Cardiac muscle cell (in vitro differentiated cells and primary cell): ENCODE results near the gene MLPH. TPM values are rescaled to one million over a fixed set of nuclear protein-coding genes. Genes with fewer than 3 reads are reported as not detected.

Experiments
- DNase-seq, 2 donors: peaks; one replicate each; pipeline versions ENCODE4 v3.0.0 to v3.0.0-alpha.2; 2010 to 2017; ENCODE audit warnings: low read depth in 1 of 2, low spot score in 1 of 2
- H3K27ac ChIP-seq: fragments of 200-600 bp; sonication (generic); 2 replicates; pipeline ENCODE4 v1.5.1; 2016
- H3K27me3 ChIP-seq: fragments of 200-600 bp; sonication (generic); 2 replicates; pipeline ENCODE4 v1.6.0; 2016; ENCODE audit warnings: control low read depth
- H3K36me3 ChIP-seq: fragments of 200-600 bp; sonication (generic); 2 replicates; pipeline ENCODE4 v1.5.1; 2016; ENCODE audit warnings: control low read depth
- H3K4me1 ChIP-seq: fragments of 200-600 bp; sonication (generic); 2 replicates; pipeline ENCODE4 v1.8.1; 2017; ENCODE audit warnings: low read depth, mild to moderate bottlenecking, mixed run types
- H3K4me3 ChIP-seq: fragments of 200-600 bp; sonication (generic); 2 replicates; pipeline ENCODE4 v1.5.1; 2016; ENCODE audit warnings: mild to moderate bottlenecking
- H3K9me3 ChIP-seq: fragments of 200-600 bp; sonication (generic); 2 replicates; pipeline ENCODE4 v1.5.1; 2017; ENCODE audit warnings: low read depth, mild to moderate bottlenecking, control low read depth
- CTCF ChIP-seq: IDR thresholded peaks from 2 replicates; pipeline ENCODE4 v1.5.1; 2012; ENCODE audit warnings: low read depth, mild to moderate bottlenecking, low read length
- polyA plus RNA-seq: library from polyadenylated mRNA; unstranded; fragments of >200 nt; fragmentation: Nextera tagmentation; extraction: Ambion mirVana; gene quantifications from 2 replicates; pipeline ENCODE4 v1.2.1, GENCODE V29; 2016
- total RNA-seq: library from RNA; depleted of rRNA; stranded (reverse); fragments of >200 nt; gene quantifications from 2 replicates; pipeline ENCODE4 v1.2.3, GENCODE V29; 2016

Gene MLPH
- total and polyA plus RNA-seq, 2 experiments from 2014 or later = 0.27 to 1.4 TPM

- no peaks in the 10 kb centered on the region for H3K36me3 ChIP-seq
- no peak for TF ChIP-seq CTCF
- no peaks in the 10 kb centered on the region for H3K4me1 ChIP-seq
- peak in 1 of 2 donors; percentile 40 for DNase-seq
- no peak overlapping the region for H3K27ac ChIP-seq
- no peak overlapping the region for H3K4me3 ChIP-seq
- no peaks in the 10 kb centered on the region for H3K27me3 ChIP-seq
- H3K9me3 ChIP-seq = no peaks in the 10 kb centered on the region
Observed at GRCh38 chr2:237540823-237541222, 53.8 kb downstream of the MLPH start.

- Histone ChIP-seq H3K27ac (no peak overlapping the region), H3K9me3 (no peaks in the 10 kb centered on the region), H3K27me3 (no peaks in the 10 kb centered on the region), H3K36me3 (no peaks in the 10 kb centered on the region), H3K4me1 (no peaks in the 10 kb centered on the region), H3K4me3 (no peak overlapping the region)
- no peak for TF ChIP-seq CTCF
- DNase-seq = no peak
Observed at GRCh38 chr2:237541243-237541642, 54.2 kb downstream of the MLPH start.

- DNase-seq = no peak
- no peaks in the 10 kb centered on the region for H3K36me3 ChIP-seq
- H3K27me3 ChIP-seq = no peaks in the 10 kb centered on the region
- no peaks in the 10 kb centered on the region for H3K9me3 ChIP-seq
- no peaks in the 10 kb centered on the region for H3K4me1 ChIP-seq
- no peak for TF ChIP-seq CTCF
- no peak overlapping the region for H3K4me3 ChIP-seq
- H3K27ac ChIP-seq = no peak overlapping the region
Observed at GRCh38 chr2:237542001-237542704, 55.1 kb downstream of the MLPH start.

- Histone ChIP-seq H3K36me3 (no peaks in the 10 kb centered on the region), H3K27ac (no peak overlapping the region), H3K4me3 (no peak overlapping the region), H3K4me1 (no peaks in the 10 kb centered on the region), H3K27me3 (no peaks in the 10 kb centered on the region), H3K9me3 (no peaks in the 10 kb centered on the region)
- DNase-seq = no peak
- TF ChIP-seq CTCF = no peak
Observed at GRCh38 chr2:237546040-237546875, 59.2 kb downstream of the MLPH start.

GRCh38 chr2:237546876-237547395 lies 59.9 kb downstream of the MLPH start:
- H3K27ac ChIP-seq = no peak overlapping the region
- TF ChIP-seq CTCF = no peak
- no peaks in the 10 kb centered on the region for H3K36me3 ChIP-seq
- DNase-seq = no peak
- no peaks in the 10 kb centered on the region for H3K9me3 ChIP-seq
- H3K27me3 ChIP-seq = no peaks in the 10 kb centered on the region
- H3K4me1 ChIP-seq = no peaks in the 10 kb centered on the region
- no peak overlapping the region for H3K4me3 ChIP-seq
